GM19023 (cell line): Measurements from ENCODE around the gene FAH.

Experiments
- ATAC-seq: cut with Tn5 transposase; IDR thresholded peaks from one replicate; pipeline ENCODE4 v1.9.1; 2021; ENCODE audit warnings: mild to moderate bottlenecking, moderate library complexity; ENCODE audit not compliant: unreplicated experiment

Gene FAH

GRCh38 chr15:80194186-80194585, 41.4 kb downstream of the FAH start:
- no peak for ATAC-seq

DNA sequence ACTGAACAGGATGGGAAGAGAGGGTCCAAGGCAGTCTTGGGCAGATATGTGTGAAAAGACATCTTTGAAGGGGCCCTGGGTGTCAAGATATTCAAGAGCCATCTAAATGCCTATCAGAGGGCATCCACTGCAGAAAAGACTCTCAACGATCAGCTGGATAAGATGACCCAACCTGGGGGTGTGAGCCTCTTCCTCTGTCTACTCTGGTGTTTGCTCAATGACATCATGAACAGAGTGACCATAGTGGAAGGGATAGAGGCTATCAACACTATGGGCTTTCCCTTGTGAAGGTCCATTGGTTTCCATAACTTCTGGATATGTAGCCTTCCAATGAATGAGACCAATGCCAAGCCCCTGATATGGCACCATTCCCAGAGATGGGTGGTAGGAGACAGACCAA, 42.1 kb downstream of the FAH start:
- no peak for ATAC-seq

DNA sequence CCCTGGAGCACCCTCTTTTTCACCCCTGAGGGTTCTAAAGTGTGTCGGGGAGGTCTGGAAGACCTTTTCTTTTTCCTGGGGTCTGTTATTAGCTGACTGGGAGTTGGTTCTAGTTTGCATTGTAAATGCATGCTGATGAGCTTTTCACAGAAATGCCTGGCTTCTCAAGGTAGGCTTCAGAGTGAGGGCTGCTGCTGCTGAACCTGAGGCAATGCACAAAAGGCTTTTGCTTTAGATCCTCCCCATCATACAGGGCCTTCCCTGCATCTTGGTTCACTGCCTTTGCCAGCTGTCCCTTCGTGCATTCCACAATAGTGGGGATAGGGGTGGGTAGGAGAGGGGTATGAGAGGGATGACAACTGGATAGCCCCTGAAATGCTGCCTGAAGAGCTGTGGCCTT, 46.6 kb downstream of the FAH start:
- no peak for ATAC-seq

- no peak for ATAC-seq
Observed at GRCh38 chr15:80199869-80200268, 47.1 kb downstream of the FAH start.

DNA sequence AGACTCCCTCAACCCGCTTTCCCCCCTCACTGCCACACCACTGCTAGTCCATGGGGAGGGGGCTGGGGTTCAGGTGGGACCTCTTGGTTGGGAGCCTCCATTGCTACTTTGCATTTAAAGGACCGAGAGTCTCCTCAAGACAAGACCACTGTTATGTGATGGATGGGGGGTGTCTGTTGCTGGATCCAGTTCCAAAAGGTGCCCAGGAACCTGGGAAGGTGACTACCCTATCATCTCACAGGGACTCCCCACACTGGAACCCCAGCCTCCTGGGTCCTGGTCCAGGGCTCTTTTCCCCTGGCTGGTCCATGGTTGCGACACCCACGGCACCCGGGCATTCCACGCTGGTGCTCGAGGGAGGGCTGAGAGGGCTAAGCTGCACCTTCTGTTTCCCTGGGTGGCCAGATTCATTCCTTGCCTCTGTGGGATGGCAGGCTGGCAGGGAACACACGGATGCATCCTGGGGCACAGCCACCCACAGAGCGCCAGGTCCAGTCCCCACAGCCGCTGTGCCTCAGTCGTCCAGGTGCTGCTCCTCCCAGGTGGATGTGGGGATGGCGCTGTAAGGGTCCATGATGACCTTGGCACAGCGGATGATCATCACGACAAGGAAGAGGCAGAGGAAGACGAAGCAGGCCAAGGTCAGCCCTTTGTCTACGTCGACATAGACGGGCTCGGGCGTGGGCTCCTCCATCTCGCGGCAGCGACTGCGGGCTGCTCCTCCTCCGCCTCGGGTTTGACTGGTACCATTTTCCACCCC, 48.6 kb downstream of the FAH start:
- ATAC-seq = no peak

DNA sequence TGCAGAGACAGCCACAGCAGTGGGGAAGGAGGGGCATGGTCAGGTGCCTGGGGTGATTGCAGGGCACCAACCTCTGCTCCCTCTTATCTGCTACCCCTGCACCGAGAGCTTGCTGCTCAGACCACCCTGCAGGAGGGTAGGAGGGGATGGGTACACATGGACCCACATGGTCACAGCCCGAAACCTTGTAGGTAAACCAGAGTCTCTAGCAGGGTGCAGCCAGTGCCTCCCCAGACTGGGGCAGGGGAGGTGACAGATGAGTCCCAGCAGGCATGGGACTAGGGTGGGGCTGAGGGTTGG, 49.2 kb downstream of the FAH start:
- ATAC-seq = no peak

- no peak for ATAC-seq
Observed at GRCh38 chr15:80202641-80203360, 50.0 kb downstream of the FAH start.

DNA sequence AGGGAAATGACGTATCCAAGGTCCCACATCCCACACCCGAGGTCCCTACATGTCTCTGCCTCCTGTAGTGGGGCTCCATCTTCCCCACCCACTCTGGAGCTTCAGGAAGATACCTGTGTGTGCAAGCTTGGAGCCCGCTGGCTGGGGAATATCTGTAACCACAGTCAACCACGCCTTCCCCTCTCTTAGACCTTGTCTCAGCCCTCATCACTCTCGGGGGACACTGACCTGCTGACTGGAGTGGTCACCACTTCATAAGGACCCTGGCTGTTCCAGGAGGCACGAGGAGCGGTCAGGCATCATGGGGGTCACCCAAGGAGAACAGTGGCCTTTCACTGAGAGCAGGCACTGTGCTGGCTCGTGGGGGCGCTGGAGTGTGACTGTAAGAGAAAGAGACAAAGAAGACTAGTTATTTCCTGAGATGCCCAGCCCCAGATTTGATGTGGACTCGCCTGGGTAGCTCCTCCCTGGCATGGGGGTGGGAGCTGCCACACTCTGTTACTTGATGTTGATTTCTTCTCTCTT, 50.6 kb downstream of the FAH start:
- no peak for ATAC-seq

DNA sequence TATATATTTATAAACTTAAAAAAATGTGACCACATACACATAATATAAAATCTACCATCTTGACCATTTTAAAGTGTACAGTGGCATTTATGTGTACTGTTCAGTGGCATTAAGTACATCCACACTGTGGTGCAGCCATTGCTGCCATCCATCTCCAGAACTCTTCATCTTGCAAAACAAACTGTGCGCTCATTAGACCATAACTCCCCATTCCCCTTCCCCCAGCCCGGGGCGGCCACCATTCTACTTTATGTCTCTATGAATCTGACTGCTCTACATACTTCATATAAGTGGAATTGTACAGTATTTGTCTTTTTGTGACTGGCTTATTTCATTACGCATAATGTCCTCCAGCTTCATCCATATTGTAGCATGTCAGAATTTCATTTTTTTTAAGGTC, 51.4 kb downstream of the FAH start:
- no peak for ATAC-seq

GRCh38 chr15:80207887-80208286, 55.1 kb downstream of the FAH start:
- ATAC-seq = no peak

DNA sequence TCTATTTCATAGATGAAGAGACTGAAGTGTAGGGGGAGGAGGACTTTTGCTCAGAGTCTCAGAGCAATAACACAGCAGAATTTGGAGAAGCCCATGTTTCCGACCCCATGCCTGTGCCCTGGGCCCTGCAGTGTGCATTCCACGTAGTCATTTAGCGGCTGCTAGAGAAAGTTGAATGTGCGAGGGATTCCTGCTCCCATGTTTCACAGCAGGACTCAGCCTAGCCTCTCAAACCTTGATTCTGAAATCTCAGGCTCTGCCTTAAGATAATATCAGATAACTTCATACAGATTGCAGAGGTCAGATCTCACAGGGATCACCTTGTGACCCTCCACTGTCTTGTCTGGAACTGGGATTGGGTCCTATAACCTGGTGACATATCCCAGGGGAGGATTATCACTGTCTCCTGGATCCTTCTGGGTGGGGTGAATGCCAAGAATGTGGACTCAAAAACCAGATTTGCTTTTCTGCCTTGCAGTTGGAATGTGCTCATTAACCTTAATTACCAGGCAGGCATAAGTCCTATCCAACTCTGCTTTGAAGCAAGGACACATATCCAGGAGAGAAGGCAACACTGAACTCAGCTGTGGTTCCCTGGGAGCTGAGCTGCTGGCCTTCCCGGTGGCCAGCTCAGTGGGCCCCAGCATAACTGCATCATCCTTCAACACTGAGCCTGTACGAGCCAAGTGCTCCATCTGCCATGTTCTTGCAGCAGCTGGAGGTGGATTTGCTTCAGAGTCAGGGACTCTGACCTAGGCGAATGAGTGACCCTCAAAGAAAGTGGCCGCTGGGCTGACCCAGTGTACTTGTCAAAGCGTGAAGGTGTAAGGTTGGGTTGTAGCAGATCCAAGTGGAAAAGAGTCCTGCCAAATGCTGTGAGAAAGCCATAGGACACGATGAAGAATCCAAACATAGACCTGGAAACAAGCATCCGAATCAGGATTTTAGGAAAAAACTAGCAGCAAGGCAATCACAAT, 56.2 kb downstream of the FAH start:
- ATAC-seq = no peak

GRCh38 chr15:80210611-80211573, 58.1 kb downstream of the FAH start:
- no peak for ATAC-seq

DNA sequence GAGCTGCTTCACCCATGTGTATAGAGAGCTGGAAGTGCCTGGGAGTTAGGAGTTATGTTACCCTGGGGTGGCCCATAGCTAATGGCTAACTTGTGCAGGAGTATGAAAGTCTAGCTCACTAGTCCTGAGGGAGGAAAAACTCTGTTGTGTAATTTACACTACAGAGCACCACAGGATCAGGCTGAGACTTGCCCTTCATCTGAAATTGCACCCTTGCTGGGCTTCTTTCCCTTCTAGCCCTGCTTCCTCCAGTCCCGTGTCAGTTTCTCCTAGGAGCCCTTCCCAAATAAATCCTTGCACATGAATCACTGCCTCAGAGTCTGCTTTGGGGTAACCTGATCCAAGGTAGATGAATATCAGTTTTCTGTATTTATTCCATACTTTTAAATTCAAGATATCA, 59.2 kb downstream of the FAH start:
- no peak for ATAC-seq

DNA sequence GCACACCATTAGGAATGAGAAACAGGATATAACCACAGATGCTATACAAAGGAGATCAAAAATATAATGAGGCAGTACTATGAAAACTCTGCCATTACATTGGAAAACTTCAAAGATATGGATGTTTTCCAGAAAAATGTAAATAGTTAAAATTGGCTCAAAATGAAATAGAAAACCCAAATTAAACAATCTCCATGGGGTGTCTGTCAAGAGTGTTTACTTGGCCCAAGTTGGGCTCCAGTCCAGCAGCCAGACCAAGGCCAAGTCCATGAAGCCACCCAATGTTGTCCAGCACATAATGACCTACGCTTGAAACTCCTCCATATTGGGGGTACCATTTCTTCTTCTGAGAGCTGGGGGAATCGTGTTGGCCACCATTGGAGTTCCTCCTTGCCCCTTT, 62.1 kb downstream of the FAH start:
- ATAC-seq = no peak

- ATAC-seq = no peak
Observed at GRCh38 chr15:80216141-80216540, 63.3 kb downstream of the FAH start.

- ATAC-seq = no peak
Observed at GRCh38 chr15:80216911-80217310, 64.1 kb downstream of the FAH start.

GRCh38 chr15:80217327-80217900, 64.6 kb downstream of the FAH start:
- no peak for ATAC-seq

GRCh38 chr15:80219955-80220354, 67.2 kb downstream of the FAH start:
- no peak for ATAC-seq

DNA sequence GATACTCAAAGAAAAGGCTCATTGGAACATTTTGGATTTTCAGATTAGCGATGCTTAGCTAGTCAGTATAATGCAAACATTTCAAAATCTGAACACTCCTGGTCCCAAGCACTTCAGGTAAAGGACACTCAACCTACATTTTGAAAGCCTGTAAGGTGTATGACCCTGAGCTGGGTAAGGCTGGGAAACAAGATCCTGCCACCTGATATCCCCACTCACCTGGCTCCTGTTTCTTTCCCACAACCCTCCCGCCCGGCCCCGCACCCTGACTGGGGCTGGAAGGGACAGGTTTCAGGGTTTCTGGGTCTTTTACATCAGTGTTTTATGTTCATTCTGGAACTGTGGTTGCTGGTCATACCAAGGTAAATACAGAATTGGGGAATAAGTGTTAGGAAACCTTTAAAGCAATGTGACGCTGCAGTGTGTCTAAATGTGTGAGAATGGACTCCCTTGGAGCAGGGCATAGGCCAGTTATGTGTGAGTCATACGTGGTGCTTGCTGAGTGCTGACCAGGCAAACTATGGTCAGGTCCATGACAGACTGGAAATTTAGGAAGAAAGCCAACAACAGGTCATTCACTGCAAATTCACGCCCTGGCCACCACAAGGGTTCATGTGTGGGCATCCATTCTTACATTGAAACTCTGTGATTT, 76.3 kb downstream of the FAH start:
- ATAC-seq = no peak
